Measurements from ENCODE around the gene CCDC110.

Gene CCDC110

DNA sequence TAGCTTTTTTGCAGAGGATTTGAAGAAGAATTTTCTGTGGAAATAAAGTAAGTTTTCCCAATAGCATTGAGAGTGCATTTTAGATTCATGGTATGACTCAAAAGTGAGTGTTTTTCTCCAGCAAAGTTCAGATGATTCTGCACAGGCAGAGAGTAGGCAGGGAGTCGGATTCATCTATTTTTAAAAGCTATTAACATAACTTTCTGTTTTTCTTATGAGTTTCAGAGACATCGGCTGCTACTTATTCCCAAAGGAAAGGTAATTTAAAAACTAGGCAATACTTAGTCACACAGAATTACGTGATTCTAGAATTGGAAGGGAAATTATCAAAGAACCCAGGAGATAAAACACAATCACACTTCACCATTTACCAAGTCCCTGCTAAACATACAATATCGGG, 4.4 kb downstream of the CCDC110 start (continued):
- TF ChIP-seq, protein P1, sequence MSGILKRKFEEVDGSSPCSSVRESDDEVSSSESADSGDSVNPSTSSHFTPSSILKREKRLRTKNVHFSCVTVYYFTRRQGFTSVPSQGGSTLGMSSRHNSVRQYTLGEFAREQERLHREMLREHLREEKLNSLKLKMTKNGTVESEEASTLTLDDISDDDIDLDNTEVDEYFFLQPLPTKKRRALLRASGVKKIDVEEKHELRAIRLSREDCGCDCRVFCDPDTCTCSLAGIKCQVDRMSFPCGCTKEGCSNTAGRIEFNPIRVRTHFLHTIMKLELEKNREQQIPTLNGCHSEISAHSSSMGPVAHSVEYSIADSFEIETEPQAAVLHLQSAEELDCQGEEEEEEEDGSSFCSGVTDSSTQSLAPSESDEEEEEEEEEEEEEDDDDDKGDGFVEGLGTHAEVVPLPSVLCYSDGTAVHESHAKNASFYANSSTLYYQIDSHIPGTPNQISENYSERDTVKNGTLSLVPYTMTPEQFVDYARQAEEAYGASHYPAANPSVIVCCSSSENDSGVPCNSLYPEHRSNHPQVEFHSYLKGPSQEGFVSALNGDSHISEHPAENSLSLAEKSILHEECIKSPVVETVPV (CRISPR knock-in tag; IDR thresholded peaks at IDR 0.05), result no peak
- TF ChIP-seq ZNF8 (CRISPR knock-in tag; IDR thresholded peaks at IDR 0.05) (no peak), ZFP3 (CRISPR knock-in tag; IDR thresholded peaks at IDR 0.05) (no peak)

DNA sequence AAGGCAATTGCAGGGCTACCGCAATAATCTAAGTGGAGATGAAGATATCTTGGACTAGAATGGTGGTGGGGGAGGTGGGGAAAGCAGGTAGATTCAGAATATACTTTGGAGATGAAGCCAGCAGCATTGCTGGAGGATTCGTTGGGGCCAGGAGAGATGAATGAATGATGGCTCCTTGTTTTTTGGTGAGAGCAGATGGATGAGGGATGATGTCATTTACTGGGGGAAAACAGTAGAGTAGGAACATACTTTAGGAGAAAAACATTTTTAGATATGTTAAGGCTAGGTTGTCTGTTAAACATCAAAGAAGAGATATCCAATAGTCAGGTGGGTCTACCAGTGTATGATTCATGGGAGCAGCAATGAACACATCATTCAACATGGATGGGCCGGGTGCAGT, 5.8 kb downstream of the CCDC110 start:
- ATAC-seq, result no peak
- TF ChIP-seq RARB (CRISPR knock-in tag; IDR thresholded peaks at IDR 0.05) (no peak), OSR1 (CRISPR knock-in tag; IDR thresholded peaks at IDR 0.05) (no peak), TCF4 (CRISPR knock-in tag; IDR thresholded peaks at IDR 0.05; ENCODE audit: borderline replicate concordance) (no peak), ZC3H10 (CRISPR knock-in tag; IDR thresholded peaks at IDR 0.05) (no peak), PPARA (CRISPR knock-in tag; IDR thresholded peaks at IDR 0.05; ENCODE audit: borderline replicate concordance) (no peak), ESRRG (CRISPR knock-in tag; IDR thresholded peaks at IDR 0.05) (no peak)
- TF ChIP-seq, protein P2, sequence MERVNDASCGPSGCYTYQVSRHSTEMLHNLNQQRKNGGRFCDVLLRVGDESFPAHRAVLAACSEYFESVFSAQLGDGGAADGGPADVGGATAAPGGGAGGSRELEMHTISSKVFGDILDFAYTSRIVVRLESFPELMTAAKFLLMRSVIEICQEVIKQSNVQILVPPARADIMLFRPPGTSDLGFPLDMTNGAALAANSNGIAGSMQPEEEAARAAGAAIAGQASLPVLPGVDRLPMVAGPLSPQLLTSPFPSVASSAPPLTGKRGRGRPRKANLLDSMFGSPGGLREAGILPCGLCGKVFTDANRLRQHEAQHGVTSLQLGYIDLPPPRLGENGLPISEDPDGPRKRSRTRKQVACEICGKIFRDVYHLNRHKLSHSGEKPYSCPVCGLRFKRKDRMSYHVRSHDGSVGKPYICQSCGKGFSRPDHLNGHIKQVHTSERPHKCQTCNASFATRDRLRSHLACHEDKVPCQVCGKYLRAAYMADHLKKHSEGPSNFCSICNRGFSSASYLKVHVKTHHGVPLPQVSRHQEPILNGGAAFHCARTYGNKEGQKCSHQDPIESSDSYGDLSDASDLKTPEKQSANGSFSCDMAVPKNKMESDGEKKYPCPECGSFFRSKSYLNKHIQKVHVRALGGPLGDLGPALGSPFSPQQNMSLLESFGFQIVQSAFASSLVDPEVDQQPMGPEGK (CRISPR knock-in tag; IDR thresholded peaks at IDR 0.05; ENCODE audit: borderline replicate concordance), result no peak

DNA sequence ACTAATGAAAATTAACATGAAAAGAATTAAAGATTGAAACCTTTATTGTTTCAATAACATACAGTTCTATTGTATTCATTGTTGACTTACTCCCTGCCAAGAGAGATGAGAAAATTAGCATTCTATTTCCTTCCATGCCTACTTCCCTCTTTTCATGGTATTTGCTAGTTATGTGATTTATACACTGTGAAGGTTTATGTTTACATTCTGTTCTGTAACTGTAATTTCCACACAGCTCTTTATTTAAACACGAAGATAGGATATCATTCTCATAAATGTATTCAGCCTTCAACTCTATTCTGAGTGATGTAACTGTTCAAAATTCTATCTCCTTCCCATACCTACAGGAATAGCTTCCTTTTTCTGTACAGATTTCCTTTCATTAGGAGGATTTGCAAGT, 6.6 kb downstream of the CCDC110 start:
- no peak for TF ChIP-seq ARNTL (CRISPR knock-in tag; IDR thresholded peaks at IDR 0.05; ENCODE audit: borderline replicate concordance, low read depth)
- TF ChIP-seq OSR1 (CRISPR knock-in tag; IDR thresholded peaks at IDR 0.05), result no peak
- TF ChIP-seq ZNF565 (CRISPR knock-in tag; conservative IDR thresholded peaks at IDR 0.05; ENCODE audit: low read depth), result no peak
- no peak for TF ChIP-seq ZFP30 (CRISPR knock-in tag; IDR thresholded peaks at IDR 0.05)
- no peak for ATAC-seq

DNA sequence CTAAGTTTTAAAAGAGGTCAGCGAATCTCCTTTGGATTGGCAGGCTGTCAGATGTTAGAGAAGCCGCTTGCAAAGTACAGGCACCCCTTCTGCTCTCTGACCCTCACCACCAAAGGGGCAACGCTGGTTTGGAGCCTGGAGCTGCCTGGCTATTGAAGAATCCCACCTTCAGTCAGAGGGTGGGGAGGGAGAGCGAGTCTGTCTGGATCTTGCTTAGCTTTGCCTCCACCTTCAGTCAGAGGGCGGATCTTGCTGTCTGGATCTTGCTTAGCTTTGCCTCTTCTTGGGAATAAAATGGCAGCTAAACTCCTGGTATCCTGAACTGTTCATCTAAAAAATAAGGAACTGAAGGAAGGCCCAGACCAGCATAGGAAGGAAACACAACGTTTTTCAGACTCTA, 7.3 kb downstream of the CCDC110 start:
- no peak for ATAC-seq
- TF ChIP-seq, protein P2 (CRISPR knock-in tag; IDR thresholded peaks at IDR 0.05; ENCODE audit: borderline replicate concordance), result no peak

DNA sequence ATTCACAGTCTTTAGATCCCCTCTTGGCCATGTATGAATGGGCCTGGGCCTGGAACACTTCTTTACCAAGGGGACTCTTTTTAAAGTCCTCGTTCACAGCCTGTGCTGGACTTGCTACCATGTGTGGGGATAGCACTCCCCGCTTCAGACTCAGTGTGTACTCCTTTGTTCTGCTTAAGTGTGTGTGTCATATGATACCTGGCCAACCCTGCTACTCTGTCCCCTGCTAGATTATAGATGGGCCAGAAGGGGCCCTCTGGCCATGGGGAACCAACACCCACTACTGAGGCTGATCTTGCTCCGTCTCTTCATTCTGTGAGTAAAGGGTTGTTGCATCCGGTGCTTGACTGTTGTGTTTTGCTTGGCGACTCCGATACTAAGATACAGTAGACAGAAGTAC, 8.0 kb downstream of the CCDC110 start:
- TF ChIP-seq TOX (CRISPR knock-in tag; IDR thresholded peaks at IDR 0.05; ENCODE audit: borderline replicate concordance) (no peak), ZC3H10 (CRISPR knock-in tag; IDR thresholded peaks at IDR 0.05) (no peak), GLIS3 (CRISPR knock-in tag; IDR thresholded peaks at IDR 0.05) (no peak), ZNF8 (CRISPR knock-in tag; IDR thresholded peaks at IDR 0.05) (no peak), PPARA (CRISPR knock-in tag; IDR thresholded peaks at IDR 0.05; ENCODE audit: borderline replicate concordance) (no peak), SNAI2 (CRISPR knock-in tag; IDR thresholded peaks at IDR 0.05) (no peak), ZFP30 (CRISPR knock-in tag; IDR thresholded peaks at IDR 0.05) (no peak), RARB (CRISPR knock-in tag; IDR thresholded peaks at IDR 0.05) (no peak), ZNF70 (CRISPR knock-in tag; IDR thresholded peaks at IDR 0.05) (no peak)
- TF ChIP-seq, protein P3, sequence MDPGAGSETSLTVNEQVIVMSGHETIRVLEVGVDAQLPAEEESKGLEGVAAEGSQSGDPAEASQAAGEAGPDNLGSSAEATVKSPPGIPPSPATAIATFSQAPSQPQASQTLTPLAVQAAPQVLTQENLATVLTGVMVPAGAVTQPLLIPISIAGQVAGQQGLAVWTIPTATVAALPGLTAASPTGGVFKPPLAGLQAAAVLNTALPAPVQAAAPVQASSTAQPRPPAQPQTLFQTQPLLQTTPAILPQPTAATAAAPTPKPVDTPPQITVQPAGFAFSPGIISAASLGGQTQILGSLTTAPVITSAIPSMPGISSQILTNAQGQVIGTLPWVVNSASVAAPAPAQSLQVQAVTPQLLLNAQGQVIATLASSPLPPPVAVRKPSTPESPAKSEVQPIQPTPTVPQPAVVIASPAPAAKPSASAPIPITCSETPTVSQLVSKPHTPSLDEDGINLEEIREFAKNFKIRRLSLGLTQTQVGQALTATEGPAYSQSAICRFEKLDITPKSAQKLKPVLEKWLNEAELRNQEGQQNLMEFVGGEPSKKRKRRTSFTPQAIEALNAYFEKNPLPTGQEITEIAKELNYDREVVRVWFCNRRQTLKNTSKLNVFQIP (CRISPR knock-in tag; IDR thresholded peaks at IDR 0.05; ENCODE audit: borderline replicate concordance, low read depth), result no peak
- TF ChIP-seq, protein P4, sequence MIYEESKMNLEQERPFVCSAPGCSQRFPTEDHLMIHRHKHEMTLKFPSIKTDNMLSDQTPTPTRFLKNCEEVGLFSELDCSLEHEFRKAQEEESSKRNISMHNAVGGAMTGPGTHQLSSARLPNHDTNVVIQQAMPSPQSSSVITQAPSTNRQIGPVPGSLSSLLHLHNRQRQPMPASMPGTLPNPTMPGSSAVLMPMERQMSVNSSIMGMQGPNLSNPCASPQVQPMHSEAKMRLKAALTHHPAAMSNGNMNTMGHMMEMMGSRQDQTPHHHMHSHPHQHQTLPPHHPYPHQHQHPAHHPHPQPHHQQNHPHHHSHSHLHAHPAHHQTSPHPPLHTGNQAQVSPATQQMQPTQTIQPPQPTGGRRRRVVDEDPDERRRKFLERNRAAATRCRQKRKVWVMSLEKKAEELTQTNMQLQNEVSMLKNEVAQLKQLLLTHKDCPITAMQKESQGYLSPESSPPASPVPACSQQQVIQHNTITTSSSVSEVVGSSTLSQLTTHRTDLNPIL (CRISPR knock-in tag; IDR thresholded peaks at IDR 0.05; ENCODE audit: low read depth), result no peak
- ATAC-seq, result no peak
